Hepatocyte (in vitro differentiated cells): ENCODE data around the gene TM4SF20.

Experiments used
- EZH2 ChIP-seq: fragments of 200-600 bp; sonication (generic); IDR thresholded peaks from 2 replicates; pipeline ENCODE4 v1.6.1; 2016; ENCODE audit warnings: antibody characterized with exemption, mild to moderate bottlenecking, borderline replicate concordance
- TF ChIP-seq, protein P1 (sequence below): fragments of 200-600 bp; sonication (generic); IDR thresholded peaks from 2 replicates; pipeline ENCODE4 v1.5.1; 2016; ENCODE audit warnings: antibody characterized with exemption, mild to moderate bottlenecking; ENCODE audit not compliant: poor library complexity

DNA sequence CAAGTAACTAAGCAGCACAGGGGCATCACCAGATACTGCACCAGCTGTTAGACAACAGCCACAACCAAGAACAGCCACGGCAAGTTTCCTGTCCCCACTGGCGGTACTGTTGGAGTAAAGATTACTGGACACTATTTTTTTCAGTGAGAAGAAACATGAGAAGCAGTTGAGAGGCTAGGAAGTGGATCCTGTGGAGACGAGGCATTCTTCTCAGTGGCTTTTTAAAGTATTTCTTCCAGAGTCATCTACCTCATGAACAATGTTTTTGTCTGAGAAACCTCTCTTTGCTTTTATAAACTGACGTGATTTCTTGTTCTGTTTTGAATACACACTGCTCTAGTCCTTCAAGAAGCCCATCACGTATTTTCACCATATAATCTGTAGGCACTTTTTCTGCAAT, 18.8 kb downstream of the TM4SF20 start:
- TF ChIP-seq EZH2, result no peak
- TF ChIP-seq, protein P1, sequence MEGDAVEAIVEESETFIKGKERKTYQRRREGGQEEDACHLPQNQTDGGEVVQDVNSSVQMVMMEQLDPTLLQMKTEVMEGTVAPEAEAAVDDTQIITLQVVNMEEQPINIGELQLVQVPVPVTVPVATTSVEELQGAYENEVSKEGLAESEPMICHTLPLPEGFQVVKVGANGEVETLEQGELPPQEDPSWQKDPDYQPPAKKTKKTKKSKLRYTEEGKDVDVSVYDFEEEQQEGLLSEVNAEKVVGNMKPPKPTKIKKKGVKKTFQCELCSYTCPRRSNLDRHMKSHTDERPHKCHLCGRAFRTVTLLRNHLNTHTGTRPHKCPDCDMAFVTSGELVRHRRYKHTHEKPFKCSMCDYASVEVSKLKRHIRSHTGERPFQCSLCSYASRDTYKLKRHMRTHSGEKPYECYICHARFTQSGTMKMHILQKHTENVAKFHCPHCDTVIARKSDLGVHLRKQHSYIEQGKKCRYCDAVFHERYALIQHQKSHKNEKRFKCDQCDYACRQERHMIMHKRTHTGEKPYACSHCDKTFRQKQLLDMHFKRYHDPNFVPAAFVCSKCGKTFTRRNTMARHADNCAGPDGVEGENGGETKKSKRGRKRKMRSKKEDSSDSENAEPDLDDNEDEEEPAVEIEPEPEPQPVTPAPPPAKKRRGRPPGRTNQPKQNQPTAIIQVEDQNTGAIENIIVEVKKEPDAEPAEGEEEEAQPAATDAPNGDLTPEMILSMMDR, result no peak
